Kidney (tissue), 14 donors: ENCODE results near the gene EDN1. TPM values are rescaled to one million over a fixed set of nuclear protein-coding genes. Genes with fewer than 3 reads are reported as not detected.

ENCODE experiments used
- DNase-seq, 5 donors: peaks; one replicate each; pipeline ENCODE4 v3.0.0-alpha.2; 2013 to 2020
- FAIRE-seq: peaks from 2 replicates; lab custom pipeline; 2012; peaks lifted over from hg19 to GRCh38; lab: Jason Lieb, UNC
- H3K27ac ChIP-seq, 2 donors: one replicate each; pipeline ENCODE4 v1.7.0; 2013; ENCODE audit warnings: low read depth in 2 of 2, low read length in 2 of 2, inconsistent platforms in 1 of 2
- H3K27me3 ChIP-seq: one replicate; pipeline ENCODE4 v1.7.1; 2013; ENCODE audit warnings: low read length, inconsistent platforms; ENCODE audit not compliant: control insufficient read depth, insufficient read depth
- H3K36me3 ChIP-seq, 3 donors: one replicate each; pipeline versions ENCODE4 v1.7.0 to v1.7.1; 2013; ENCODE audit warnings: low read length in 3 of 3, control low read depth in 1 of 3, inconsistent platforms in 1 of 3; ENCODE audit not compliant: insufficient read depth in 3 of 3, control insufficient read depth in 2 of 3
- H3K4me1 ChIP-seq, 3 donors: one replicate each; pipeline versions ENCODE4 v1.7.0 to v1.7.1; 2013; ENCODE audit warnings: low read length in 3 of 3, inconsistent platforms in 1 of 3, low read depth in 1 of 3; ENCODE audit not compliant: control insufficient read depth in 2 of 3, insufficient read depth in 2 of 3
- H3K4me3 ChIP-seq, 3 donors: one replicate each; pipeline versions ENCODE4 v1.7.0 to v1.8.1; 2013; ENCODE audit warnings: low read length in 3 of 3, control low read depth in 1 of 3, inconsistent platforms in 1 of 3
- H3K9ac ChIP-seq, 3 donors: one replicate each; pipeline versions ENCODE4 v1.7.0 to v1.7.1; 2013; ENCODE audit warnings: low read length in 3 of 3, control low read depth in 1 of 3, inconsistent platforms in 1 of 3
- H3K9me3 ChIP-seq, 3 donors: one replicate each; pipeline versions ENCODE4 v1.7.0 to v1.7.1; 2013; ENCODE audit warnings: low read length in 3 of 3, control low read depth in 1 of 3, inconsistent platforms in 1 of 3; ENCODE audit not compliant: control insufficient read depth in 2 of 3, insufficient read depth in 1 of 3
- intact Hi-C: fragments of 100-400 bp; cut with DNase I; formaldehyde crosslinking; loops from one replicate; pipeline ENCODE4 v1.11.1; 2022
- polyA plus RNA-seq: library from polyadenylated mRNA; stranded (reverse); fragments of 350-450 nt; fragmentation: Illumina TruSeq; extraction: RNeasy Lipid Tissue Mini Kit (QIAGEN cat#74804); gene quantifications from one replicate; pipeline ENCODE4 v1.2.3, GENCODE V29; 2014; ENCODE audit warnings: low read depth, low replicate concordance; ENCODE audit not compliant: insufficient read depth
- total RNA-seq: library from RNA; stranded (reverse); fragmentation: NEBNext Ultra II Directional; extraction: Animal tissue kit (Norgen Biotek cat#: 25700); gene quantifications from one replicate; pipeline ENCODE4 v1.2.1, GENCODE V29; 2021
- TF ChIP-seq, protein P1 (sequence below): IDR thresholded peaks from 3 replicates; pipeline ENCODE4 v1.5.1; 2012; ENCODE audit warnings: mild to moderate bottlenecking, moderate library complexity, borderline replicate concordance; ENCODE audit not compliant: insufficient read depth; ENCODE audit errors: extremely low read depth
- donor health status: control.
- donor health status: control.
- donor health status: control.
- donor health status: control.
- donor health status: control.
- donor health status: DM: yes; HTN: yes; CAD: no.
- donor health status: Normal renal cell carcinoma (clear cell type).

Gene EDN1
- total and polyA plus RNA-seq, 2 donors from 2014 or later: 3.4 to 16.6 TPM

DNA sequence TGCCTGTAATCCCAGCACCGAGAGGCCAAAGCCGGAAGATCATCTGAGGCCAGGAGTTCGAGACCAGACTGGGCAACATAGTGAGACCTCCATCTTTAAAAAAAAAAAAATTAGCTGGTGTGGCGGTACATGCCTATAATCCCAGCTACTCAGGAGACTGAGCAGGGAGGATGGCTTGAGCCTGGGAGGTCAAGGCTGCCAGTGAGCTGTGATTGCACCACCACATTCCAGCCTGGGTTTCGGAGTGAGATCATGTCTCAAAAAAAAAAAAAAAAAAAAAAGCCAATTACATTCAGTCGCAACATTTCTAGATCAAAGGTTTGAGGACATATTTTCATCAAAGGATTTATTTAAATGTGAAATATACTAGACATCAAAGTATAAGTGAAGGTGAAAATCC, 32.0 kb upstream of the EDN1 start:
- H3K4me3 ChIP-seq: no peak overlapping the region
- no peak overlapping the region for H3K27ac ChIP-seq
- no peaks in the 10 kb centered on the region for H3K27me3 ChIP-seq
- H3K4me1 ChIP-seq: no peaks in the 10 kb centered on the region
- intact Hi-C loops: no loop called here
- TF ChIP-seq, protein P1, sequence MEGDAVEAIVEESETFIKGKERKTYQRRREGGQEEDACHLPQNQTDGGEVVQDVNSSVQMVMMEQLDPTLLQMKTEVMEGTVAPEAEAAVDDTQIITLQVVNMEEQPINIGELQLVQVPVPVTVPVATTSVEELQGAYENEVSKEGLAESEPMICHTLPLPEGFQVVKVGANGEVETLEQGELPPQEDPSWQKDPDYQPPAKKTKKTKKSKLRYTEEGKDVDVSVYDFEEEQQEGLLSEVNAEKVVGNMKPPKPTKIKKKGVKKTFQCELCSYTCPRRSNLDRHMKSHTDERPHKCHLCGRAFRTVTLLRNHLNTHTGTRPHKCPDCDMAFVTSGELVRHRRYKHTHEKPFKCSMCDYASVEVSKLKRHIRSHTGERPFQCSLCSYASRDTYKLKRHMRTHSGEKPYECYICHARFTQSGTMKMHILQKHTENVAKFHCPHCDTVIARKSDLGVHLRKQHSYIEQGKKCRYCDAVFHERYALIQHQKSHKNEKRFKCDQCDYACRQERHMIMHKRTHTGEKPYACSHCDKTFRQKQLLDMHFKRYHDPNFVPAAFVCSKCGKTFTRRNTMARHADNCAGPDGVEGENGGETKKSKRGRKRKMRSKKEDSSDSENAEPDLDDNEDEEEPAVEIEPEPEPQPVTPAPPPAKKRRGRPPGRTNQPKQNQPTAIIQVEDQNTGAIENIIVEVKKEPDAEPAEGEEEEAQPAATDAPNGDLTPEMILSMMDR: no peak
- no peak overlapping the region for H3K9ac ChIP-seq
- no peaks in the 10 kb centered on the region for H3K36me3 ChIP-seq
- no peak for DNase-seq
- H3K9me3 ChIP-seq: no peaks in the 10 kb centered on the region
- no peak for FAIRE-seq

DNA sequence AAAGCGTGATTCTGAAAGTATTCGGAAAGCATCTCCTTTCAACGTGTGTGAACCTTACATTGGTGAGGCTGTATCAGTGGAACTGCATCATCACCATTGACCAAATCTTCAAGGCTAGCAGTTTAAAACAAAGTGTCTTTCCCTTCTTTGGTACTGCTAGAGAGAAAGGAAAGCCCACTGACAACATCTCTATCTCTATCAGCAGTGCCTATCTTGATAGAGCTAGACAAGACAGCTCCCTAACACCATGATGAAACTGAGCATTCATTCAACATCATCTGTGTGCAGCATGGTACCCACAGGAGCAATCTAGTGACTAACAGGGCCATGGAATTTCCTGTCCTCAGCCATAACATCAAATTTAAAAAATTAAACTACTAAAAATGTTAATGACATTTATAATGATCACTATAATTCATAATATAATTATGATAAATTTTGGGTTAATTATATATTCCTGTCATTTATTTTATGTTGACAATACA, 31.5 kb upstream of the EDN1 start:
- Histone ChIP-seq H3K4me1 (no peaks in the 10 kb centered on the region), H3K4me3 (no peak overlapping the region), H3K36me3 (no peaks in the 10 kb centered on the region), H3K9me3 (no peaks in the 10 kb centered on the region), H3K9ac (no peak overlapping the region), H3K27ac (no peak overlapping the region), H3K27me3 (no peaks in the 10 kb centered on the region)
- no peak for FAIRE-seq
- intact Hi-C loops: no loop called here
- TF ChIP-seq, protein P1: no peak
- DNase-seq: no peak

- H3K27me3 ChIP-seq: no peaks in the 10 kb centered on the region
- DNase-seq (no peak), FAIRE-seq (no peak)
- TF ChIP-seq, protein P1: no peak
- H3K36me3 ChIP-seq: no peaks in the 10 kb centered on the region
- no peaks in the 10 kb centered on the region for H3K4me1 ChIP-seq
- no peak overlapping the region for H3K4me3 ChIP-seq
- H3K9me3 ChIP-seq: no peaks in the 10 kb centered on the region
- intact Hi-C loops: no loop called here
- H3K27ac ChIP-seq: no peak overlapping the region
- H3K9ac ChIP-seq: no peak overlapping the region
These were observed 29.6 kb upstream of the EDN1 start for GRCh38 chr6:12260458-12261093.
